Hypothalamus (tissue), 51 donors: Measurements from ENCODE around the gene ZNF85.
A peak's percentile ranks its signal among the peaks of the same experiment; 100 is the strongest.
"Not testable (repeated sequence)": the region's sequence is repeated elsewhere in the genome, so short reads cannot be mapped to it uniquely, and the experiment has no call there.

Experiments used
- DNase-seq, 51 donors: peaks; one replicate each; lab custom pipeline; 2025; lab: John Stamatoyannopoulos, UW

Gene ZNF85

DNA sequence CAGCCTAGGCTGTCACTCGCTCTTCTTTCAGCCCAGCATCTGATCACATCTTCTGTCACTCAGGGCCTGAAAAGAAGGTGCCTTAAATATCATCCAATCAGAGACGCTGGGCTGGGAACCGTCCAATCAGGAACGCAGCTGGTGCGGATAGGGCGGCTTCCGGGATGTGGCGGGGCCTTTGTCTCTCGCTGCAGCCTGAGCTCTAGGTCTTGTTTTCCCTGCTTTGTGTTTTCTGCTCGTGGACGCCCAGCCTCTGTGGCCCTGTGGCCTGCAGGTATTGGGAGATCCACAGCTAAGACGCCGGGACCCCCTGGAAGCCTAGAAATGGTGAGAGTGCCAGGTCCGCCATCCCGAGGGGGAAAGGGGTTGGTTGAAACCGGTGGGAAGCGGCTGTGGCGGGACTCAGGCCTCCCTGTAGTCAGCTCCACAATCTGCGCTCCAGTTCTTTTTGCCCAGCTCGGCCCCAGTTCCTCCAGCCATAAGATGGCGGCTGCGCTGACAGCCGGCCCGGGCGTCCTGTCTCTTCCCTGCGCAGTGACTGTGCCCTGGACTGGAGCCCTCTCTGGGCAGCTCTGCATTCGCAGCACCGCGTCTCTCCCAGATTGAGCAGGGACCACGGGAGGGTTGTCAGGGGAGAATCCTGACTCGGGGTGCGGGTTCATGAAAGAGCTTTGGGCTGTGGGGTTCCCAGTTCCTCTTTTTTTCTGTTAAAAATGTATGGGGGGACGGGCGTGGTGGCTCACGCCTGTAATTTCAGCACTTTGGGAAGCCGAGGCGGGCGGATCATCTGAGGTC lies at the start of gene ZNF85:
TSS of gene ZNF85 (plus strand) at position 175 of the 795 bp plus-strand sequence. CDS start at position 325, 150 bp downstream.
- DNase-seq, result peak; percentile 48 to 96 (median 84)

DNA sequence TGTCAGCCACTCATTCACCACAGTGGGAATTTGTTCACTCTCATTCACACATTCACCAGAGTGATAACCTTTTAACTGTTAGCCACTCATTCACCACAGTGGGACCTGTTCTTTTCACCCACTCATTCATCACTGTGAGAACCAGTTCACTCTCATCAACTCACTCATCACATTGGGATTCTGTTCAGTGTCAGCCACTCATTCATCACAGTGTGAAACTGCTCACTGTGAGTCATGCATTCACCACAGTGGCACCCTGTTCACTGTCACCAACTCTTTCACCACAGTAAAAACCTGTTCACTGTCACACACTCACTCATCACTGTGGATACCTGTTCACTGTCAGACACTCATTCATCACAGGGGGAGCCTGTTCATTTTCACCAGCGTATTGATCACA lies 43.5 kb upstream of the ZNF85 start:
- DNase-seq, result no peak

DNA sequence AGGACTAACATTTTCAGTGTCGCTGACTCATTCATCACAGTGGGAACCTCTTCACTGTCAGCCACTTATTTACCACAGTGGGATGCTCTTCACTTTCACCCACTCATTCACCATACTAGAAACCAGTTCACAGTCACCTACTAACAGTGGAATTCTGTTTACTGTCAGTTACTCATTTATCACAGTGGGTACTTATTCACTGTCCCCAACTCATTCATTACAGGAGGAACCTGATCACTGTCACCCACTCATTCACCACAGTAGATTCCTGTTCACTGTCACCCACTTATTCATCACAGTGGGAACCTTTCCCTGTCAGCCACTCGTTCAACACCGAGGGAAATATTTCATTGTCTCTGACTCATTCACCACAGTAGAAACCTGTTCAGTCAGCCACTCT lies 10.1 kb upstream of the ZNF85 start:
- no peak for DNase-seq

DNA sequence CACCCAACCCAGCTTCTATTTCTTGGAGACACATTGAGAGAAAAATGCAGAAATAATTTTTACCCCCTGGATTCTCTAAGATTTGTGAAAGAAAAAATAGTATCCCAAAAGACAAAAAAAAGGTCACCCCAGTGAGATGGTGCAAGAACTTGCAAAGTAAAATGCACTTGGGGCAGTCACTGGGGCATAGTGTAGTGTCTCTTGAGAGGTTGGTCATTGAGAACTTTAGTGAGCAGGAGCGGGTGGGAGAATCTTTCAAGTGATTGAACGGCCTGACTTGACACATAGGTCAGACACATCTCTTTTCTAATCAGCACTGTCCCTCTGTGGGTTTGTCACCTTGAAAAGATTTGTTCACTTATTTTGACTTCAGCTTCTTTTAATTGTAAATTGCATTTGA lies 2.4 kb downstream of the ZNF85 start:
- DNase-seq, result no peak

DNA sequence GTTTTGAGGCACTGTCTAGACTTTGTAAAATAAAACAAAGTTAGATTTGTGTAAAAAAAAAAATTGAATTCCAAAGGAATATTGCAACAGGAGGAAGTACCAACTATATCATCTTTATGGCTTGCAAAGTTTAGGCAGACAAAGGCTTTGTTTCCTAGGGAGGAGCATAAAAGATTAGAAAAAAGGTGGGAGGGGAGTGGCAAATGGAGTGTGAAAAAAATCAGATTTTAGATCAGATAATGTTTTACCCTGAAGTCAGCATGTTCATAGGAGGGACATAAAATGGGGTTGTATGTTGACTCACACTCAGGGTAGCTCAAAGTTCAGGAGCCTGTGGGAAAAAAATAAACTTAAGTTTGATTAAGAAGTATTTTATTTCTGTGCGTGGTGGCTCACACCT lies 3.7 kb downstream of the ZNF85 start:
- no peak for DNase-seq

DNA sequence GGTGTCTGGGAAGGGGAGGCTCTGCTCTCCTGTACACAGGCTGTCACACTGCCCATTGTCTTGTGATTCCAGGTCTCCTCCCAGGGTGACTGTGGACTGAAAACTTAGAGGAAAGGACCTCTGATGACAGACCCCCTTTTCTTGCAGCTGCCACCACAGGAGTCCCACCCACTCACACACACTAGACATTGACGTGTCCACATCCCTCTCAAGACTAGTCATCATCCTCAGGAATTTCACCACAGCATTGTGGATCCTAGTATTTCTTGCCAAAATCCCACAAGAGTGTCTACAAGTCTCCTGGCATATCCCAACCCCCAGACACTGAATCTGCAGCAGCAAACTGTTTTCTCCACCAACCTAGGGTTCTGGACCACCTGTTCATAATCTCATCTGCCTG lies 5.3 kb downstream of the ZNF85 start:
- no peak for DNase-seq

DNA sequence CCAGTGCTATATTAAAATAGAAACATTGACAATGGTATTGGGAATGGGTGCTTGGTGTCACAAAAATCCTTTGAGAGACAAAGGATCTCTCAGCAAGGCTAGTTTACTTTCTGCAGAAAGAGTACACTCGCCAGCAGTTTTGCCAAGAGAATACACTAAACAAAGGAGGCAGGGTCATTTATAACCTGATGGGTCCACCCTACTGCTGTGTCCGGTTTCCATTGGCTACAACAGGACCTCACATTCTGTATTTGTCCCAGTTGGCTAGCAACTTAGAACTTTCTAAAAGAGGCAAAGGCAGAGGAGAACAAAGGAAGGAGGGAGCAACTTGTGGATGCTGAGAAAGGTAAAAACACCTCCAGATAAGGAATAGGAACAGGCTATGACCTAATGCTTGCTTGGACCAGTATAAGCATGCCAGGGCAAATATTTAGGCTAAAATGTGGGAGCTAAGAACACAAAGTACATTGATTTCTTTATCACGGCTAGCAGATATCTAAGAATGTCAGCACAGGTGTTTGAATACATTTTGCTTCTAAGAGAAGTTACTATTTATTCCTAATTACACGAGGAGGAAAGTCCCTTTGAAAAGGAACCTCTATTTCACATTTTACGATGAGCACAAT lies 13.4 kb downstream of the ZNF85 start:
- not testable (repeated sequence) for DNase-seq

DNA sequence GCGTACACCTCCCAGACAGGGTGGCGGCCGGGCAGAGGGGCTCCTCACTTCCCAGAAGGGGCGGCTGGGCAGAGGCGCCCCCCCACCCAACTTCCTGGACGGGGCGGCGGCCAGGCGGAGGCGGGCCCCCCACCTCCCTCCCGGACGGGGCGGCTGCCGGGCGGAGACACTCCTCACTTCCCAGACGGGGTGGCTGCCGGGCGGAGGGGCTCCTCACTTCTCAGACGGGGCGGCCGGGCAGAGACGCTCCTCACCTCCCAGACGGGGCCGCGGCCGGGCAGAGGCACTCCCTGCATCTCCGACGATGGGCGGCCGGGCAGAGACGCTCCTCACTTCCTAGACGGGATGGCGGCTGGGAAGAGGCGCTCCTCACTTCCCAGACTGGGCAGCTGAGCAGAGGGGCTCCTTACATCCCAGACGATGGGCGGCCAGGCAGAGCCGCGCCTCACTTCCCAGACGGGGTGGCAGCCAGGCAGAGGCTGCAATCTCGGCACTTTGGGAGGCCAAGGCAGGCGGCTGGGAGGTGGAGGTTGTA lies 29.6 kb downstream of the ZNF85 start:
- DNase-seq, result not testable (repeated sequence)

DNA sequence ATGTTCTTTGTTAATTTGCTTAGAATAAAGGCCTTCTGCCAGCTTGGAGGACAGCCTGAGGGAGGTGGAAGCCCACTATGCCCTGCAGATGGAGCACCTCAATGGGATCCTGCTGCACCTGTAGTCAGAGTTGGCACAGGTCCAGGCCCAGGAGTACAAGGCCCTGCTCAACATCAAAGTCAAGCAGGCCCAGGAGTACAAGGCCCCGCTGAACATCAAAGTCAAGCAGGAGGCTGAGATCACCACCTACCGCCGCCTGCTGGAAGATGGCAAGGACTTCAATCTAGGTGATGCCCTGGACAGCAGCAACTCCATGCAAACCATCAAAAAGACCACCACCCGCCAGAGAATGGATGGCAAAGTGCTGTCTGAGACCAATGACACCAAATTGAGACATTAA lies 41.7 kb downstream of the ZNF85 start:
- peak in 1 of 51 donors; percentile 1 for DNase-seq

DNA sequence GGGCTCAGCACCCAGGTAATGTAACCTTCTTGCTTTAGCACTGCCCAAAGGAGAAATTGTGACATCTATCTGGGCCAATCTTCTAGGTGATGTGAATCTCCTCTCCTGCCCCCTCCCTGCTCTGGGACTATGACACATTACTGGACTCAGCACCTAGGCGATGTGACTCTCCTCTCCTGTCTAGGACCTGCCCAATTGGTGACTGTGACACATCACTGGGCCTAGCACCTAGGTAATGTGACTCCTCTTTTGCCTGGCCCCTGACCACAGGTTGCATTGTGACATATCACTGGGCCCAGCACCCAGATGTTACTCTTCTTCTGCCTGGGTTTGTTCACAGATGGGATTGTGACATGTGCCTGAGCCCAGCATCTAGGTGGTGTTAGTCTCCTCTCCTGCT lies 45.0 kb downstream of the ZNF85 start:
- no peak for DNase-seq

DNA sequence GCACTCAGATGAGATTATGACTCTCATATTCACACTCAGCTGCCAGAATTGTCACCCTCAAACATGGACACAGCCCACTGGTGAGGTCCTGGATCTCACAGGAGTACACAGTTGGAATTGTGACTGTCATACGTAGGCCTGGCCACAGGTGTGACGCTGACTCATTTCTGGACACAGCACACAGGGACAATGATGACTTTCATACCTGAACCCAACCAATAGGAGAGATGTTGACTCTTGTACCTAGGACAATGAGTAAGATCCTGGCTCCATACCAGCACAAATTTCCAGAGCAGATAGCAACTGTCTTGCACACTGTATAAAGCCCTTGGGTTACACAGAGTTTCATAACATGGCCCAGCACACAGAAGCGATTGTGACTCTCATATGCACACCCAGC lies 46.4 kb downstream of the ZNF85 start:
- DNase-seq, result no peak

DNA sequence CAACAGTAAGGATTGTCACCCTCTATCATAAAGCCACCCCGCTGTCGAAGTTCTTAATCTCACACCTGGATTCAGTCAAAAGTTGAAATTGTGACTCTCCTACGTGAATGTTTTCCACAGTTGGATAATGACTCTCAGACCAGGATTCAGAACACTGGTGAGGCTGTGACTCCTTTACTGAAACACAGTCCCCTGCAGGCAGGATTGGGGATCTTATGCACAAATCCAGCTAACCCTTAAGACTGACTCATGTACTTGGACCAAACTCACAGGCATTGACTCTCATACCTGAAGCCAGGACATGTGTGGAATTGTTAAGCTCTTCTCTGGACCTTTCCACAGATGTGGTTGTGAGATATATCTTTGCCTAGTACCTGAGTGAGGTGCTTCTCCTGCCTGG lies 46.8 kb downstream of the ZNF85 start:
- DNase-seq, result no peak

DNA sequence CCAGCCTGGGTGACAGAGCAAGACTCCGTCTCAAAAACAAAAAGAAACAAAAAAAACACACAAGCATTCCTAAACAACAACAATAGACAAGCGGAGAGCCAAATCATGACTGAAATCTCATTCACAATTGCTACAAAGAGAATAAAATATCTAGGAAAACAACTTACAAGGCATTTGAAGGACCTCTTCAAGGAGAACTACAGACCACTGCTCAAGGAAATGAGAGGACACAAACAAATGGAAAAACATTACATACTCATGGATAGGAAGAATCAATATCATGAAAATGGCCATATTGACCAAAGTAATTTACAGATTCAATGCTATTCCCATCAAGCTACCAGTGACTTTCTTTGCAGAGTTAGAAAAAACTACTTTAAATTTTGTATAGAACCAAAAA lies 69.7 kb downstream of the ZNF85 start:
- not testable (repeated sequence) for DNase-seq

DNA sequence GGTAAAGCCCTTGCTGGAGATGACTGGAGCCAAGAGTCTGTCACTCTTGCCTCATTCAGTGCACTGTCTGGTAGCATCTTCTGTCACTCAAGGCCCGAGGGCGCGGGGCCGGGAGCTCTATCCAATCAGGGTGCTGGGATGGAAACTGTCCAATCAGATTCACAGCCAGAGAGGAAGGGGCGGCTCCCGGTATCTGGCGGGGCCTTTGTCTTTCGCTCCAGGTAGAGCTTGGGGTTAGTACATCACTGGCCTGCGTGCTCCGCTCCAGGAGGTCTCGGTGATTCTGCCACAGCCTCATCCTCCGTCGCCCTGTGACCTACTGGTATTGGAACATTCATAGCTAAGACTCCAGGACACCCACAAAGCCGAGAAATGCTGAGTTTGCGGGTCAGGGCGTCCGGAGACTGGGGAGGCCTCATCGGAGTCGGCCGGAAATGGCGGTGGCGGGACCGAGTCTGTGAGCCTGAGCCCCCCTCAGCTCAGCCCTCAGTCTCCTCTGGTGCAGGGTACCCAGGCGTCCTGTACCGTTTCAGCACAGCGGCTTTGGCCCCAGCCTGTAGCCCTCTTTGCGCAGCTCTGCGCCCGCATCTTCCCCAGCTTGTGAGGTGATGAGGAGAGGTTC lies 76.8 kb downstream of the ZNF85 start:
- DNase-seq, result peak; percentile 28 to 96 (median 82)
